ENCODE results near the gene SLC25A13.
A peak's percentile ranks its signal among the peaks of the same experiment; 100 is the strongest.
"Not testable (repeated sequence)": the region's sequence is repeated elsewhere in the genome, so short reads cannot be mapped to it uniquely, and the experiment has no call there.

Gene SLC25A13

GRCh38 chr7:96321658-96322372 lies at the start of gene SLC25A13:
TSS of gene SLC25A13 (minus strand) at chr7:96322098. CDS start at chr7:96321956, 142 bp downstream.
- peak; percentile 72 to 76 for DNase-seq

- not testable (repeated sequence) for DNase-seq
Measured at GRCh38 chr7:96365916-96366315, 44.0 kb upstream of the SLC25A13 start.

GRCh38 chr7:96361116-96361857 lies 39.4 kb upstream of the SLC25A13 start:
- DNase-seq: no peak

- DNase-seq: no peak
Measured at GRCh38 chr7:96359876-96360275, 38.0 kb upstream of the SLC25A13 start.

GRCh38 chr7:96358236-96358971 lies 36.5 kb upstream of the SLC25A13 start:
- DNase-seq: not testable (repeated sequence)

GRCh38 chr7:96355990-96356506 lies 34.1 kb upstream of the SLC25A13 start:
- no peak for DNase-seq

GRCh38 chr7:96354881-96355280 lies 33.0 kb upstream of the SLC25A13 start:
- DNase-seq: no peak

- DNase-seq: no peak
Measured at GRCh38 chr7:96349572-96349971, 27.7 kb upstream of the SLC25A13 start.

- no peak for DNase-seq
Measured at GRCh38 chr7:96347471-96347870, 25.6 kb upstream of the SLC25A13 start.

GRCh38 chr7:96346293-96346953 lies 24.5 kb upstream of the SLC25A13 start:
- no peak for DNase-seq

- DNase-seq: no peak
Measured at GRCh38 chr7:96344236-96344635, 22.3 kb upstream of the SLC25A13 start.

- DNase-seq: no peak
Measured at GRCh38 chr7:96342049-96342448, 20.2 kb upstream of the SLC25A13 start.

GRCh38 chr7:96337519-96337918 lies 15.6 kb upstream of the SLC25A13 start:
- no peak for DNase-seq

- DNase-seq: no peak
Measured at GRCh38 chr7:96332325-96332724, 10.4 kb upstream of the SLC25A13 start.

- DNase-seq: no peak
Measured at GRCh38 chr7:96331775-96332174, 9.9 kb upstream of the SLC25A13 start.

- no peak for DNase-seq
Measured at GRCh38 chr7:96331233-96331632, 9.3 kb upstream of the SLC25A13 start.

GRCh38 chr7:96330193-96330592 lies 8.3 kb upstream of the SLC25A13 start:
- no peak for DNase-seq

- no peak for DNase-seq
Measured at GRCh38 chr7:96329241-96329640, 7.3 kb upstream of the SLC25A13 start.

- DNase-seq: no peak
Measured at GRCh38 chr7:96328016-96328415, 6.1 kb upstream of the SLC25A13 start.

- DNase-seq: no peak
Measured at GRCh38 chr7:96327429-96327828, 5.5 kb upstream of the SLC25A13 start.

GRCh38 chr7:96326752-96327151 lies 4.9 kb upstream of the SLC25A13 start:
- not testable (repeated sequence) for DNase-seq

- DNase-seq: peak in 1 of 2 experiments; percentile 24
Measured at GRCh38 chr7:96322847-96323461, 1.1 kb upstream of the SLC25A13 start.

Data from activated CD4-positive, alpha-beta T cell treated with anti-CD3 and anti-CD28 coated beads, Interleukin-2, amount 50 U/mL, for 48 hours (primary cell).